Coronary artery (tissue), 2 donors: Measurements from ENCODE around the gene GPC3.

Experiments used
- DNase-seq: peaks from one replicate; pipeline ENCODE4 v3.0.0-alpha.2; 2017; ENCODE audit warnings: low spot score
- H3K27ac ChIP-seq, 2 donors: fragments of 200-600 bp; sonication (generic); one replicate each; pipeline ENCODE4 v1.5.1; 2016 to 2019
- H3K4me3 ChIP-seq: fragments of 200-600 bp; sonication (generic); 2 replicates; pipeline ENCODE4 v1.5.1; 2016; ENCODE audit warnings: mild to moderate bottlenecking, moderate library complexity
- TF ChIP-seq, protein P1 (sequence below): fragments of 200-600 bp; sonication (generic); IDR thresholded peaks from one replicate; pipeline ENCODE4 v1.5.1; 2019; ENCODE audit warnings: antibody characterized with exemption

The GPC3 gene

DNA sequence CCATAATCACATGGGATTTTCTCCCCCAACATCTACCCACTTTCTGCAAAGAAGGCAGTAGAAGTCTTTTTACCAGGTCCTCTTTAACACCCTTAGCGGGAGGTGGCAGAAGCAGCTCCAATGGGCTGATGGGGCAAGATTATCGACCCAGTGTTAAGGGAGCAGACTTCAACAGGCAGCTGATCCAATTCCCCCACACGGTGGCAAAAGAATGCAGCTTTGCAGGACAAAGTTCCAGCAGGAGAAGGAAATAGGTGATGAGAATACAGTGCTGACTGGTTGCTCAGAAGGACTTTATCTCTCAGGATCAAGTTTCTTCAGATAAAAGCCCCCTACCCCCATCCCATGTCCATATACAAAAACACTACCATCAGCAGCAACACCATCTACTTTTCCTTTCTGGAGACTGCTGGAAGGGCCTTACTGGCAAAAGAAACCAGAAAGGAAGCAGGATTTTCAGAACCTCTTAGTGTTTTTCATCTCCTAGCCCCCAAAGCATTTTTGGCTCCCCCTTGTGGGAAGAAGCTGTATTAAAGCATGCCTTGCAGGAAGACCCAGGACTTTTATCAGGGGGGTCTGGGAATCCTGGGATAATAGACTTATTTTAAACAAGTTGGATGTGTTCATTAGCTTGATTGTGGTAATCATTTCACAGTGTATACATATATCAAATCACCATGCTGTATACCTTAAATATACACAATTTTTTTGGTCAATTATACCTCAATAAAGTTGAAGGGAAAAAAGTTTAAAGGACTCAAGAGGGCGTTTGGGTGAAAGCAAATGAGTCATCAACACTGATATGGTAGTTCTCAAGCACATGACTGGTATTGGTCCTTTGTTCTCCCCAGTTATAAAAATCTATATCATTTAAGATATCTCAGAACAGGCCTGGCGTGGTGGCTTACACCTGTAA lies 146.4 kb downstream of the GPC3 start:
- no peak overlapping the region for H3K27ac ChIP-seq
- H3K4me3 ChIP-seq = no peak overlapping the region
- DNase-seq = no peak
- TF ChIP-seq, protein P1, sequence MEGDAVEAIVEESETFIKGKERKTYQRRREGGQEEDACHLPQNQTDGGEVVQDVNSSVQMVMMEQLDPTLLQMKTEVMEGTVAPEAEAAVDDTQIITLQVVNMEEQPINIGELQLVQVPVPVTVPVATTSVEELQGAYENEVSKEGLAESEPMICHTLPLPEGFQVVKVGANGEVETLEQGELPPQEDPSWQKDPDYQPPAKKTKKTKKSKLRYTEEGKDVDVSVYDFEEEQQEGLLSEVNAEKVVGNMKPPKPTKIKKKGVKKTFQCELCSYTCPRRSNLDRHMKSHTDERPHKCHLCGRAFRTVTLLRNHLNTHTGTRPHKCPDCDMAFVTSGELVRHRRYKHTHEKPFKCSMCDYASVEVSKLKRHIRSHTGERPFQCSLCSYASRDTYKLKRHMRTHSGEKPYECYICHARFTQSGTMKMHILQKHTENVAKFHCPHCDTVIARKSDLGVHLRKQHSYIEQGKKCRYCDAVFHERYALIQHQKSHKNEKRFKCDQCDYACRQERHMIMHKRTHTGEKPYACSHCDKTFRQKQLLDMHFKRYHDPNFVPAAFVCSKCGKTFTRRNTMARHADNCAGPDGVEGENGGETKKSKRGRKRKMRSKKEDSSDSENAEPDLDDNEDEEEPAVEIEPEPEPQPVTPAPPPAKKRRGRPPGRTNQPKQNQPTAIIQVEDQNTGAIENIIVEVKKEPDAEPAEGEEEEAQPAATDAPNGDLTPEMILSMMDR = no peak

DNA sequence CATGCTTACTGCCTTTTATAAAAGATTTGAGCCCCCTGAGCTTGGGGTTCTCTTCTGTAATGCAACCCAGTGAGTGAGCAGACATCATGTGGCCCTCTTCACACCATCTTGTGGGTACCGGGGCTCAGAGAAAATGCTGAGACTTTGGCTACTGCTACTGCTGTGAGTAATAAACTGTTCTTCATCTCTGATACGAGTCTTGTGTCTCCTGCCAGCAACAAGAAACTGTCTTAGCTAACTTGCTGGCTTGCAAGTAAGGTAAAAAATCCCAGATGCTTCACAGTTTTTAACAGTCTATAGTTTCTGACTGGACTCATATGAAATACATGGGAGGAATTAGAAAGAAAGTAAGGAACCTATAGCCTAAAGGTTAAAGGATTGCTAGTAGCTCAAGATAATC lies 148.3 kb downstream of the GPC3 start:
- DNase-seq = no peak
- no peak overlapping the region for H3K27ac ChIP-seq
- TF ChIP-seq, protein P1 = no peak
- no peak overlapping the region for H3K4me3 ChIP-seq

DNA sequence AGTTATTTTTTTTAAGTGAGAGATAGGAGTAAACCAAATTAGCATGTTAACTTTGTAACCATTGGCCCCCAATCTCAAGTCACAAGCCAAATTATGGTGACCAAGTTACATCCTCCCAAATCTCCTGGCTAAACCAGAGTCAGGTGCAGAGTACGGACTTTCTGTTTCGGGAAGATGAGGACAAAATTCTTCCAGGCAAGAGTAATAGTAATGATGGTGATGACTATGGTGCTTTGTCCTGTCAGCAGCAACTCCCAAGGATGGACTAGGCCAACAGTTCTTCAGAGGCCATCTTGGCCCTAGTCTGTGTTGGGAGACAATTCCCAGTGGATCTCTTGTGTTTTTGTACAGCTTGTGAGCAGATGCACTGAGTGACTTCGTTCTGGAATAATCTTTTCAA lies 148.8 kb downstream of the GPC3 start:
- DNase-seq = no peak
- TF ChIP-seq, protein P1 = no peak
- Histone ChIP-seq H3K27ac (no peak overlapping the region), H3K4me3 (no peak overlapping the region)

DNA sequence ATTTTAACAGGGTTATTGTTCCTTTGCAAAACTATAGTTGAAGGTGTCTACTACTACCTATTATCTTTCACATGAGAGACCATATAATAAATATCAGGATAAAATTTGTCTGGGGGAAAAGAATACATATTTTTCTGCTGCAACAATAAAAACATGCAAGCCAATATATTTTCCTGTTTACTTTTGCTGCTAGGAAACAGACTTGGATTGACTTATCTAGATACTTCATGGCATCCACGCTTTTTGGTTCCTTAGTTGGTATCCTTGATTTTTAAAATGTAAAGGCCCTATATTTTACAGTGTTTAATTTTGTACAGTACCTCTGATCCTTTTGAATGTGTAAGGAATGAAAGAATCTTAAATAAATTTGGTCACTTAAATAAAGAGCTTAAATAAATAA lies 150.6 kb downstream of the GPC3 start:
- H3K4me3 ChIP-seq = no peak overlapping the region
- no peak overlapping the region for H3K27ac ChIP-seq
- DNase-seq = no peak
- TF ChIP-seq, protein P1 = no peak

DNA sequence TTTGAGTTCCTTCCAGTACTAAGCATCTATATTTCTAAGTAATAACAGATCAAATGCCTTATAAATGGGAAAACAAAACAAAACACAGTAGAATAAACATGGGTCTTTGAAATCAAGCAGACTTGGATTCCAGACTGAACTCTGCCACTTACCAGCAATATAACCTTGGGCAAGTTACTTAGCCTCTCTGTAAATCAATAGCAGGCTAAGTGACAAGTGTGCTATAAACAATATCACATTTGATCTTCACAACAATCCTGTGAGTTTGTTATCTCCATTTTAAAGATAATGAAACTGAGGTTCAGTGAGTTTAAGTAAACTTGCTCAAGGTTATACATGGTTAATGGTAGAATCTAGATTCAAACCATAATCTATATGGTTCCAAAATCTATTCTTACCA lies 165.8 kb downstream of the GPC3 start:
- Histone ChIP-seq H3K27ac (no peak overlapping the region), H3K4me3 (no peak overlapping the region)
- no peak for DNase-seq
- TF ChIP-seq, protein P1 = no peak

DNA sequence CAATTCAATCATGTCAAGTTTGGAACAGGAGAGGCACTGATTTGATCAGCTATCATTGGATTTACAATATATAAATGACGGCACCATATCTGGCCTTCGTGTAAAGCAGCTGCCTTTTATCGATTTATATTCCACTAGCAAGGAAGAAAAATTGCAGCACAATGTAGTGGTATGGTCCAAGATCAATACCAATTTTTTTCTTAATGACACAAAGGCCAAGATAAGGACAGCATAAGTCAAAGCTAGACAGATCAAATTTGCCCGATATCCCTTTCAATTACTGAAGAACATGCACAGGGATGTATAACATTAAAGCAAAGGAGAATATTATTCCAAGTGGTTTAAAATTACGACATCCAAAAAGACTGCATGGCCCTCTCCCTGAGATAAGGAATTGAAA lies 167.4 kb downstream of the GPC3 start:
- no peak overlapping the region for H3K27ac ChIP-seq
- DNase-seq = no peak
- no peak overlapping the region for H3K4me3 ChIP-seq
- TF ChIP-seq, protein P1 = no peak

DNA sequence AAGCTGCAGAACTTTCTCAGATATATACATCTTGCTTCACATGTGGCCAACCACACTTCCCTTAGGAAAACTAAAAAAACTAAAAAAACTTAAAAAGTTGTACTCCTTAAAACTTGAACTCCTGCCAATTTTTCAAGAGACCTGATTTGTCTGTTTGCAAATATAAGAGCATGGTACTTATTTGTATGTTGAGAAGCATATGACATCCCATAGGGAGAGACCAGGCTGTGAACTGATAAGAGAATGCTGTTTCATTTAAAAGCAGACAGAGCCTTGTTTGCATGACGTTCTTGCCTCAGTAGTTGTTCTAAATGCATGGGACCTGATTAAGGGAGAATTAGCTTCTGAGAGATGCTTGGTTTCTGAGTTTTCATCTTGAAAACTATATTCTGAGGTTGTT lies 169.9 kb downstream of the GPC3 start:
- H3K4me3 ChIP-seq = no peak overlapping the region
- no peak overlapping the region for H3K27ac ChIP-seq
- DNase-seq = no peak
- TF ChIP-seq, protein P1 = no peak
